Measurements from ENCODE around the gene LGALS1. TPM values are rescaled to one million over a fixed set of nuclear protein-coding genes. Genes with fewer than 3 reads are reported as not detected.
A peak's percentile ranks its signal among the peaks of the same experiment; 100 is the strongest.

The LGALS1 gene
- total and polyA plus RNA-seq, 9 of the 15 experiments (the other 6 are each of a cell fraction or from before 2014, with no cell fraction given) = 160 to 800 (median 330) TPM

DNA sequence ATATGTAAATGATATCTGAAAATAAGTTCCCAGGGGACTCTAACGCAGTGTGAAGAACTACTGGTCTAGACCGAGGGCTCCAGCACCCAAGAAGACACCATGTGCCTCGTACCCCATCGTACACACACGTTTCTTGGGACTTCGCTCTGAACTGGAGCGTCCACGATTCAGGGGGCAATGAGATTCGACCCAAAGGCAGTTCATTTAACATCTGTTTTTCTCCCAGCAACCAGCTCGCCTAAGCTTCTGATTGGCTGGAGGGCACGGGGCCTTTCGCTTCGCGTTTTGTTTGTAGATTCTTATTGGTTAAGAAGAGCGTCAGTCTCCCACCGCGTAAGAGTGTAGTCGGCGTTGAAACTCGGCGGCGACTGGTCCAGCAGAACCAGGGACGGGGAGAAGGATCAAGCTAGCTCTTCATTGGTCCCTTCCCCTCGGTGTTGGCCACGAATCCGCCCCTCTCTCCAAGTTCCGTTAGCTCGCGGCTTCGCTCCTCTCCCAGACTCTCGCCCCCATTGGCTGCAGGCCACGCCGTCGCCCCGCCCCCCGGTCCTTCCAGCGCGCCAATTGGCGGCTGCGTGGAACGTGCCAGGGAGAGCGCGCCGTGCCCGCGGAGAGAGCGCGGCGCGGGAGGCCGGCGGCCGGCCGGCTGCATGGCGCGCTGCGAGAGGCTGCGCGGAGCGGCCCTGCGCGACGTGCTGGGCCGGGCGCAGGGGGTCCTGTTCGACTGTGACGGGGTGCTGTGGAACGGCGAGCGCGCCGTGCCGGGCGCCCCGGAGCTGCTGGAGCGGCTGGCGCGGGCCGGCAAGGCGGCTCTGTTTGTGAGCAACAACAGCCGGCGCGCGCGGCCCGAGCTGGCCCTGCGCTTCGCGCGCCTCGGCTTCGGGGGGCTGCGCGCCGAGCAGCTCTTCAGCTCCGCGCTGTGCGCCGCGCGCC, 17.0 kb upstream of the LGALS1 start, which contains the start of gene PDXP (continued):
- TF ChIP-seq ZNF398 (CRISPR knock-in tag; IDR thresholded peaks at IDR 0.05) (no peak), SP2 (IDR thresholded peaks at IDR 0.05; ENCODE audit: extremely low read depth, low read depth, low read length, poor library complexity, severe bottlenecking) (peak; percentile 75), SIX5 (IDR thresholded peaks at IDR 0.05; ENCODE audit: borderline replicate concordance in 1 of 2, insufficient read depth in 1 of 2, low read depth in 1 of 2, low read length in 2 of 2) (no peak), THAP7 (CRISPR knock-in tag; IDR thresholded peaks at IDR 0.05) (0 out of 2 replicates have a peak, but pooled peaks have one; percentile 33), TBP (optimal IDR thresholded peaks at IDR 0.05; ENCODE audit: low read depth, low read length) (peak; percentile 41), MCM3 (IDR thresholded peaks at IDR 0.05) (no peak), HDAC6 (IDR thresholded peaks at IDR 0.05; ENCODE audit: low read depth, low read length) (no peak), IRF2 (CRISPR knock-in tag; IDR thresholded peaks at IDR 0.05) (no peak), YBX1 (IDR thresholded peaks at IDR 0.05) (no peak), NR3C1 (CRISPR knock-in tag; IDR thresholded peaks at IDR 0.05) (no peak), ZNF695 (CRISPR knock-in tag; IDR thresholded peaks at IDR 0.05) (no peak), DMBX1 (CRISPR knock-in tag; IDR thresholded peaks at IDR 0.05; ENCODE audit: borderline replicate concordance) (no peak), ZNF644 (tag; IDR thresholded peaks at IDR 0.05; ENCODE audit: low read depth) (no peak), TFAM (CRISPR knock-in tag; conservative IDR thresholded peaks at IDR 0.05) (no peak), XRCC4 (IDR thresholded peaks at IDR 0.05; ENCODE audit: extremely low read depth, insufficient read depth, insufficient read length) (no peak), DPF2 (IDR thresholded peaks at IDR 0.05) (no peak)
- TF ChIP-seq, protein P1, sequence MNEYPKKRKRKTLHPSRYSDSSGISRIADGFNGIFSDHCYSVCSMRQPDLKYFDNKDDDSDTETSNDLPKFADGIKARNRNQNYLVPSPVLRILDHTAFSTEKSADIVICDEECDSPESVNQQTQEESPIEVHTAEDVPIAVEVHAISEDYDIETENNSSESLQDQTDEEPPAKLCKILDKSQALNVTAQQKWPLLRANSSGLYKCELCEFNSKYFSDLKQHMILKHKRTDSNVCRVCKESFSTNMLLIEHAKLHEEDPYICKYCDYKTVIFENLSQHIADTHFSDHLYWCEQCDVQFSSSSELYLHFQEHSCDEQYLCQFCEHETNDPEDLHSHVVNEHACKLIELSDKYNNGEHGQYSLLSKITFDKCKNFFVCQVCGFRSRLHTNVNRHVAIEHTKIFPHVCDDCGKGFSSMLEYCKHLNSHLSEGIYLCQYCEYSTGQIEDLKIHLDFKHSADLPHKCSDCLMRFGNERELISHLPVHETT (CRISPR knock-in tag; conservative IDR thresholded peaks at IDR 0.05 in 1 of 2, IDR thresholded peaks at IDR 0.05 in 1 of 2) = peak in 1 of 2 experiments; percentile 61; a peak in 2 of 4 replicates
- TF ChIP-seq, protein P2, sequence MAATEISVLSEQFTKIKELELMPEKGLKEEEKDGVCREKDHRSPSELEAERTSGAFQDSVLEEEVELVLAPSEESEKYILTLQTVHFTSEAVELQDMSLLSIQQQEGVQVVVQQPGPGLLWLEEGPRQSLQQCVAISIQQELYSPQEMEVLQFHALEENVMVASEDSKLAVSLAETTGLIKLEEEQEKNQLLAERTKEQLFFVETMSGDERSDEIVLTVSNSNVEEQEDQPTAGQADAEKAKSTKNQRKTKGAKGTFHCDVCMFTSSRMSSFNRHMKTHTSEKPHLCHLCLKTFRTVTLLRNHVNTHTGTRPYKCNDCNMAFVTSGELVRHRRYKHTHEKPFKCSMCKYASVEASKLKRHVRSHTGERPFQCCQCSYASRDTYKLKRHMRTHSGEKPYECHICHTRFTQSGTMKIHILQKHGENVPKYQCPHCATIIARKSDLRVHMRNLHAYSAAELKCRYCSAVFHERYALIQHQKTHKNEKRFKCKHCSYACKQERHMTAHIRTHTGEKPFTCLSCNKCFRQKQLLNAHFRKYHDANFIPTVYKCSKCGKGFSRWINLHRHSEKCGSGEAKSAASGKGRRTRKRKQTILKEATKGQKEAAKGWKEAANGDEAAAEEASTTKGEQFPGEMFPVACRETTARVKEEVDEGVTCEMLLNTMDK (IDR thresholded peaks at IDR 0.05; ENCODE audit: borderline replicate concordance, insufficient read depth, low read depth, low read length, poor library complexity, severe bottlenecking) = no peak

All from K562 (cell line).